HepG2 (cell line): ENCODE data around the gene NPHS1. TPM values are rescaled to one million over a fixed set of nuclear protein-coding genes. Genes with fewer than 3 reads are reported as not detected.

ENCODE experiments used
- ELF4 ChIP-seq: sonication (generic); formaldehyde crosslinking; IDR thresholded peaks from 2 replicates; pipeline ENCODE4 v1.5.0; 2020; ENCODE audit warnings: missing genetic modification reagents, mild to moderate bottlenecking, moderate library complexity, borderline replicate concordance
- JARID2 ChIP-seq: sonication (generic); formaldehyde crosslinking; IDR thresholded peaks from 2 replicates; pipeline ENCODE4 v1.8.1; 2023; ENCODE audit warnings: missing genetic modification reagents, inconsistent platforms; ENCODE audit not compliant: insufficient replicate concordance
- MLXIP ChIP-seq: sonication (generic); formaldehyde crosslinking; IDR thresholded peaks from 2 replicates; pipeline ENCODE4 v1.9.0; 2021; ENCODE audit warnings: missing genetic modification reagents, borderline replicate concordance
- NONO ChIP-seq, 2 experiments: fragments of 450-650 bp in 1 of 2; sonication (generic) in 1 of 2; formaldehyde crosslinking in 1 of 2; IDR thresholded peaks in 1 of 2; conservative IDR thresholded peaks in 1 of 2; 2 replicates each; pipeline versions ENCODE4 v1.6.1 to v1.8.0; 2017 to 2022; ENCODE audit warnings: mild to moderate bottlenecking in 1 of 2, missing genetic modification reagents in 1 of 2, moderate library complexity in 1 of 2
- NR0B2 ChIP-seq: sonication (generic); formaldehyde crosslinking; IDR thresholded peaks from 2 replicates; pipeline ENCODE4 v1.4.0; 2020; ENCODE audit warnings: mild to moderate bottlenecking, missing genetic modification reagents
- PAXIP1 ChIP-seq: sonication (generic); formaldehyde crosslinking; conservative IDR thresholded peaks from 2 replicates; pipeline ENCODE4 v1.4.0; 2020; ENCODE audit warnings: mild to moderate bottlenecking, missing genetic modification reagents, moderate library complexity
- PBX2 ChIP-seq: IDR thresholded peaks from 2 replicates; pipeline ENCODE4 v1.6.1; 2016; ENCODE audit warnings: control low read depth
- PLSCR1 ChIP-seq: sonication (generic); formaldehyde crosslinking; IDR thresholded peaks from 2 replicates; pipeline ENCODE4 v1.5.0; 2020; ENCODE audit warnings: missing genetic modification reagents, mild to moderate bottlenecking, borderline replicate concordance
- RCOR2 ChIP-seq: IDR thresholded peaks from 2 replicates; pipeline ENCODE4 v1.6.1; 2016; ENCODE audit warnings: missing biosample characterization, missing genetic modification reagents
- SIN3B ChIP-seq: fragments of 150-350 bp; IDR thresholded peaks from 2 replicates; pipeline ENCODE4 v1.6.1; 2014; ENCODE audit warnings: low read length
- SRSF4 ChIP-seq: fragments of 200-400 bp; formaldehyde crosslinking; IDR thresholded peaks from one replicate; pipeline ENCODE4 v1.6.1; 2018; ENCODE audit warnings: mild to moderate bottlenecking, low read depth, low read length, moderate library complexity; ENCODE audit not compliant: poor library complexity, severe bottlenecking
- TFDP2 ChIP-seq: sonication (generic); formaldehyde crosslinking; IDR thresholded peaks from 2 replicates; pipeline ENCODE4 v1.4.0; 2020; ENCODE audit warnings: missing genetic modification reagents
- ZMYM4 ChIP-seq: sonication (generic); formaldehyde crosslinking; IDR thresholded peaks from 2 replicates; pipeline ENCODE4 v1.8.1; 2023; ENCODE audit warnings: mild to moderate bottlenecking, missing genetic modification reagents
- ZNF468 ChIP-seq: sonication (generic); formaldehyde crosslinking; IDR thresholded peaks from 2 replicates; pipeline ENCODE4 v1.8.0; 2022; ENCODE audit warnings: mild to moderate bottlenecking, moderate library complexity, missing genetic modification reagents
- ZNF766 ChIP-seq: sonication (generic); formaldehyde crosslinking; IDR thresholded peaks from 2 replicates; pipeline ENCODE4 v1.5.0; 2020; ENCODE audit warnings: missing genetic modification reagents, borderline replicate concordance
- ZSCAN31 ChIP-seq: sonication (generic); formaldehyde crosslinking; IDR thresholded peaks from 2 replicates; pipeline ENCODE4 v1.5.0; 2020; ENCODE audit warnings: low read depth, mild to moderate bottlenecking, missing genetic modification reagents
- polyA plus RNA-seq, 8 experiments: library from polyadenylated mRNA; depleted of rRNA in 3 of 8; stranded (reverse) in 7 of 8; unstranded in 1 of 8; fragments of >200 nt; fragmentation: Illumina TruSeq in 4 of 8; extraction: Trizol in 4 of 8; gene quantifications; 2 replicates each; pipeline versions ENCODE4 v1.2.1 to v1.2.3, GENCODE V29; 2011 to 2016; ENCODE audit warnings: low read depth in 4 of 8, missing spikeins in 1 of 8, mixed read lengths in 1 of 8; ENCODE audit not compliant: insufficient read depth in 1 of 8
- total RNA-seq, 5 experiments: library from RNA; depleted of rRNA; stranded (reverse); fragments of >200 nt; fragmentation: Illumina TruSeq; extraction: Trizol; gene quantifications; 2 replicates each; pipeline ENCODE4 v1.2.3, GENCODE V29; 2016; ENCODE audit warnings: low read depth in 1 of 5

NPHS1 gene
- total and polyA plus RNA-seq, 2 of the 13 experiments (the other 11 are each of a cell fraction or from before 2014, with no cell fraction given), result not detected

GRCh38 chr19:35790981-35791813 lies 61.1 kb downstream of the NPHS1 start (continued):
- TF ChIP-seq MLXIP (CRISPR knock-in tag) (no peak), SIN3B (no peak), PAXIP1 (no peak), PBX2 (CRISPR knock-in tag) (no peak), RCOR2 (no peak), ZNF766 (CRISPR knock-in tag) (no peak), ZNF468 (CRISPR knock-in tag) (no peak), PLSCR1 (CRISPR knock-in tag) (no peak), JARID2 (CRISPR knock-in tag) (no peak), NR0B2 (CRISPR knock-in tag) (no peak), ZSCAN31 (CRISPR knock-in tag) (peak; percentile 72; the same call in 1 of the 2 replicates), TFDP2 (CRISPR knock-in tag) (no peak), ELF4 (CRISPR knock-in tag) (no peak), ZMYM4 (CRISPR knock-in tag) (no peak), NONO (IDR thresholded peaks at IDR 0.05) (no peak), NONO (CRISPR knock-in tag; conservative IDR thresholded peaks at IDR 0.05) (peak; percentile 40; the same call in 1 of the 2 replicates), SRSF4 (no peak)
